ENCODE measurements around the gene ASB7. TPM values are rescaled to one million over a fixed set of nuclear protein-coding genes. Genes with fewer than 3 reads are reported as not detected.

The ASB7 gene
- total RNA-seq, 4 donors from 2014 or later: 15.0 to 27.7 (median 22.7) TPM

DNA sequence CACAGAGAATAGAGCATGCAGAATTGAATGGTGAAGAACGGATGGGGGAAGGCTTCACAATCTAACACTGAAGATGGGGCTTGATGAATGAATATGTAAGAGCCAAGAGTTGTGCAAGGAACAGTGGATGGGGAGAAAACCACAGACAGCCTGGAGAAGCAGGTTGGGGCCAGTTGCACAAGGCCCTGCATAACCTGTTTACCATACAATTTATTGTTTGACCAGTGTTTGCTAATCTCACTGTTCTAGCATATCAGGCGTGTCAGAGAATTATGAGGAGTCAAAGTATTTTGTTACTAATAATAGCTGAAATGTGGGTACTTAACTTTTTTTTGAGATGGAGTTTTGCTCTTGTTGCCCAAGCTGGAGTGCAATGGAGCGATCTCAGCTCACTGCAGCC, 36.8 kb upstream of the ASB7 start:
- H3K4me3 ChIP-seq: no peak overlapping the region
- TF ChIP-seq, protein P1, sequence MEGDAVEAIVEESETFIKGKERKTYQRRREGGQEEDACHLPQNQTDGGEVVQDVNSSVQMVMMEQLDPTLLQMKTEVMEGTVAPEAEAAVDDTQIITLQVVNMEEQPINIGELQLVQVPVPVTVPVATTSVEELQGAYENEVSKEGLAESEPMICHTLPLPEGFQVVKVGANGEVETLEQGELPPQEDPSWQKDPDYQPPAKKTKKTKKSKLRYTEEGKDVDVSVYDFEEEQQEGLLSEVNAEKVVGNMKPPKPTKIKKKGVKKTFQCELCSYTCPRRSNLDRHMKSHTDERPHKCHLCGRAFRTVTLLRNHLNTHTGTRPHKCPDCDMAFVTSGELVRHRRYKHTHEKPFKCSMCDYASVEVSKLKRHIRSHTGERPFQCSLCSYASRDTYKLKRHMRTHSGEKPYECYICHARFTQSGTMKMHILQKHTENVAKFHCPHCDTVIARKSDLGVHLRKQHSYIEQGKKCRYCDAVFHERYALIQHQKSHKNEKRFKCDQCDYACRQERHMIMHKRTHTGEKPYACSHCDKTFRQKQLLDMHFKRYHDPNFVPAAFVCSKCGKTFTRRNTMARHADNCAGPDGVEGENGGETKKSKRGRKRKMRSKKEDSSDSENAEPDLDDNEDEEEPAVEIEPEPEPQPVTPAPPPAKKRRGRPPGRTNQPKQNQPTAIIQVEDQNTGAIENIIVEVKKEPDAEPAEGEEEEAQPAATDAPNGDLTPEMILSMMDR (IDR thresholded peaks at IDR 0.05): no peak
- TF ChIP-seq POLR2A (IDR thresholded peaks at IDR 0.05): no peak
- intact Hi-C loops (cut with DNase I; ENCODE audit: low total_unique reads): no loop called here
- H3K4me1 ChIP-seq: no peaks in the 10 kb centered on the region
- DNase-seq: no peak
- H3K9me3 ChIP-seq: no peaks in the 10 kb centered on the region
- no peak overlapping the region for H3K27ac ChIP-seq
- no peaks in the 10 kb centered on the region for H3K27me3 ChIP-seq
- H3K36me3 ChIP-seq: no peaks in the 10 kb centered on the region

DNA sequence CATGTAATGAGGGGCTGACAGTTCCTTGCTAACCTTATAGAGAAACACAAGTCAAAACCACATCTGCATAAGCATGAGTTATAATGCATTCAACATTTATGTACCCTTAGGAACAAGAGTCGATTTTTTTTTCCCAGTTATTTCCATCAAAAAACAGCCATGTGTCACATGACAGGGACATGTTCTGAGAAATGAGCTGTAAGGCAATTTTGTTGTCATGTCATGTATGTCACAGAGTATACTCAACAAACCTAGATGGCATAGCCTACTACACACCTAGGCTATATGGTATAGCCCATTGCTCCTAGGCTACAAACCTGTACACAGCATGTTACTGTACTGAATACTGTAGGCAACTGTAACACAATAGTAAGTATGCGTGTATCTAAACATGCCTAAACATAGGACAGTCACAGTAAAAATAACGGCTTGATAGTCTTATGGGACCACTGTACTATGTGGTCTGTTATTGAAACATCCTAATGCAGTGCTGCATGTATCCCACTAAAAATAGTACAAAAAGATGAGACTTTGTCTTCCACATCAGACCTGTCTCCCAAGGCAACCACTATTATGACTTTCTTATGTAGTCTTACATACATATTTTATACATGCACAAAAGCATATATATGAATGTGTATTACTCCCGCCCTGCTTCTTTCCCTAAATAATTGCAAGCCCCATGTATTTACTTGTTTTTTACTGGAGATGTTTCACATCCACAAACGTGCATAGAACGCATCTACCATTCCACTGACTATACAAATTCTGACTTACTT, 35.4 kb upstream of the ASB7 start:
- Histone ChIP-seq H3K36me3 (no peaks in the 10 kb centered on the region), H3K27ac (no peak overlapping the region), H3K27me3 (no peaks in the 10 kb centered on the region), H3K4me3 (no peak overlapping the region), H3K4me1 (no peaks in the 10 kb centered on the region), H3K9me3 (no peaks in the 10 kb centered on the region)
- no peak for TF ChIP-seq POLR2A (IDR thresholded peaks at IDR 0.05)
- TF ChIP-seq, protein P1 (IDR thresholded peaks at IDR 0.05): no peak
- intact Hi-C loops (cut with DNase I; ENCODE audit: low total_unique reads): no loop called here
- DNase-seq: no peak

DNA sequence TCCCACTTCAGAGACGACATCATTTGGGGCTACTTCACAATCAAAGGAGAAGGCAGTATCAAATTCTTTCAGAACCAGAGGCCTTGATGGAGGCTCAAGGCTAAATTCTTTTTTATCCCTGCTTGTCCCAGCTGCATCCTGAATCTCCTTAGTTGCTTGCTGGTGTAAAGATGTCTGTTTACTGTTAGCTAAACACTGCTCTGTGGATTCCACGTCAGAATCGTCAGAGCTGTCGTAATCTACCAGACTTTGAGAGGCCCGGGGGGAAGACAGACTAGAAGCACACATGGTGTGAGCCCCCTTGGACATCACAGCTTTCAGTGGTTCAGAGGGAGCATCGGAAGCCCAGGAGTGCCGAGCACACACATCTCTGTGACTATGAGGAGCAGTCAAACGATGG, 33.0 kb upstream of the ASB7 start:
- Histone ChIP-seq H3K27me3 (no peaks in the 10 kb centered on the region), H3K9me3 (no peaks in the 10 kb centered on the region), H3K4me3 (no peak overlapping the region), H3K36me3 (no peaks in the 10 kb centered on the region), H3K4me1 (no peaks in the 10 kb centered on the region), H3K27ac (no peak overlapping the region)
- no peak for DNase-seq
- intact Hi-C loops (cut with DNase I; ENCODE audit: low total_unique reads): no loop called here
- no peak for TF ChIP-seq POLR2A (IDR thresholded peaks at IDR 0.05)

DNA sequence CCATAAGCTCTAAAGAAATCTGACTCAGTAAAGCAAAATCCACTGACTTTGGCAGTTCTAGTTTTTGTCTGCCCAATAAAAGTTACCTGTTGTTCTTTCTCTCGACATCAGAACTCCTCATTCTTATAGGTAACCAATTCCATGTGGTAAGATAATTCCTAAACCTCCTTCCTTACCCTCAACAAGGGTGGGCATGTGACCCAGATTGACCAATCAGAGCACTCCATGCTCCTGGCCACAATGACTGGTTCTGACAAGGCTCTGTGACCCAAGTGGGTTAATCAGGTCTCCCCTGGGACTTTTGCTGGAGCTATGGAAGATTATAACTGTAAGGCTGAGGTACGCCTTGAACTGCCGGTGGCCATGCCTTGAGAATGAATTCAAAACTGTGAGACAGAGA, 32.1 kb upstream of the ASB7 start:
- intact Hi-C loops (cut with DNase I; ENCODE audit: low total_unique reads): loop anchor here (5.0 kb wide), 1 partner anchor 218 kb away; no protein-coding TSS in a partner anchor

DNA sequence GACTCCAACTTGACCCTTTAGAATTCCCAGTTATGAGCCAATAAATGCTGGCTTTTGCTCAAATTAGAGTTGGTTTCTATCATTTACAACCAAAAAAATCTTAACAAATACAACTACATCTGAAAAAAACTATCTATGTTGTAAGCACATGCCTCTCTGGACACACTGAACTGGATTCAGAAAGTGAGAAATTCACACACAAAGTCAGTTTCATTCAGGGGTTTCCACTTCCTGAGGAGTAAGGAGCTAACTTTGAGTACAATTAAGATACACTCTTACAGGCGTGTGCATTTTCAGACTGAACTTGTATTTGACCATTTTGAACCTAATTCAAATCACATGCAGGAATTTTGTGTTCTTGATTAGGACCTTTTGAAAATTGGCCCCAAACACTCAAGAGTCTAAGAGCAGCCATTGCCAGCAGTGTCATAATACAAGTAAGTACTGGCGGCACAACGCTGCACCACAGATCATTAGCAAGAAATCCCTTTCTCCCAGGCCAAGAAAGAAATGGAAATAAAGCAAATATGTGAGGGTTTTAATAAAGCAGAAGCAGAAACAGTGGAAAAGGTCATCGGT, 31.6 kb upstream of the ASB7 start:
- H3K27ac ChIP-seq: no peak overlapping the region
- H3K36me3 ChIP-seq: no peaks in the 10 kb centered on the region
- H3K4me3 ChIP-seq: no peak overlapping the region
- H3K9me3 ChIP-seq: no peaks in the 10 kb centered on the region
- no peaks in the 10 kb centered on the region for H3K4me1 ChIP-seq
- intact Hi-C loops (cut with DNase I; ENCODE audit: low total_unique reads): loop anchor here (5.0 kb wide), 1 partner anchor 219 kb away; no protein-coding TSS in a partner anchor
- no peak for DNase-seq
- TF ChIP-seq, protein P1 (IDR thresholded peaks at IDR 0.05): no peak
- TF ChIP-seq POLR2A (IDR thresholded peaks at IDR 0.05): no peak
- H3K27me3 ChIP-seq: no peaks in the 10 kb centered on the region

More for the DNA sequence above, 32.1 kb upstream of the ASB7 start:
- H3K4me3 ChIP-seq: no peak overlapping the region
- TF ChIP-seq POLR2A (IDR thresholded peaks at IDR 0.05): no peak
- TF ChIP-seq, protein P1 (IDR thresholded peaks at IDR 0.05): no peak
- no peaks in the 10 kb centered on the region for H3K4me1 ChIP-seq
- no peaks in the 10 kb centered on the region for H3K9me3 ChIP-seq
- DNase-seq: no peak
- H3K27ac ChIP-seq: no peak overlapping the region
- no peaks in the 10 kb centered on the region for H3K36me3 ChIP-seq
- H3K27me3 ChIP-seq: no peaks in the 10 kb centered on the region
